Activated B cell treated with CpG ODN at 0.5 μM for 24 hours (primary cell): ENCODE measurements around the gene NFIC. TPM values are rescaled to one million over a fixed set of nuclear protein-coding genes. Genes with fewer than 3 reads are reported as not detected.

Source experiments
- ATAC-seq: fragments of 200-7000 bp; cut with Tn5 transposase; one replicate; pipeline ENCODE4 v1.10.0; 2021; ENCODE audit warnings: low read depth, mild to moderate bottlenecking, moderate library complexity
- CTCF ChIA-PET: fragments of 350-600 bp; sonication (Branson Sonifier 250); formaldehyde crosslinking; loops from one replicate; lab custom pipeline; 2021; ENCODE audit warnings: antibody characterized with exemption; lab: Charles Lee
- POLR2A ChIA-PET: fragments of 350-600 bp; sonication (Branson Sonifier 250); formaldehyde crosslinking; loops from one replicate; lab custom pipeline; 2021; ENCODE audit warnings: antibody characterized with exemption; lab: Charles Lee
- DNase-seq: peaks from one replicate; pipeline ENCODE4 v3.0.0; 2022
- H3K27ac Mint-ChIP-seq: one replicate; pipeline ENCODE4 v1.8.0; 2020; ENCODE audit warnings: mixed read lengths
- H3K27me3 Mint-ChIP-seq: one replicate; pipeline ENCODE4 v1.8.0; 2021; ENCODE audit warnings: mixed read lengths
- H3K36me3 Mint-ChIP-seq: one replicate; pipeline ENCODE4 v1.8.0; 2021; ENCODE audit warnings: low read depth, mixed read lengths
- H3K4me1 Mint-ChIP-seq: one replicate; pipeline ENCODE4 v1.8.0; 2021; ENCODE audit warnings: mixed read lengths
- H3K4me3 Mint-ChIP-seq: one replicate; pipeline ENCODE4 v1.8.0; 2020; ENCODE audit warnings: mild to moderate bottlenecking, mixed read lengths
- H3K9me3 Mint-ChIP-seq: one replicate; pipeline ENCODE4 v1.8.0; 2020; ENCODE audit warnings: mixed read lengths
- CTCF ChIP-seq: fragments of 200-600 bp; IDR thresholded peaks from one replicate; pipeline ENCODE4 v1.8.0; 2022; ENCODE audit warnings: antibody characterized with exemption, mild to moderate bottlenecking
- intact Hi-C: fragments of 100-400 bp; cut with micrococcal nuclease; formaldehyde crosslinking; loops from one replicate; pipeline ENCODE4 v1.15.1; 2024
- total RNA-seq: library from RNA; stranded (reverse); gene quantifications from 2 replicates; pipeline ENCODE4 v1.2.3, GENCODE V29; 2022

Gene NFIC
- total RNA-seq, 1 donor from 2014 or later, result 18.8 TPM

GRCh38 chr19:3431760-3432397 lies 65.5 kb downstream of the NFIC start:
- Mint-ChIP-seq H3K4me1 (peaks cover 29% of the 10 kb centered on the region), H3K27ac (no peak overlapping the region), H3K9me3 (no peaks in the 10 kb centered on the region), H3K27me3 (no peaks in the 10 kb centered on the region), H3K4me3 (no peak overlapping the region), H3K36me3 (peaks cover 6% of the 10 kb centered on the region)
- CTCF ChIA-PET, result interaction anchor here (1.3 to 4.7 kb wide), 2 partner anchors 104 to 127 kb away, joined by 3 to 82 read pairs; no protein-coding TSS in a partner anchor
- DNase-seq, result no peak
- POLR2A ChIA-PET, result interaction anchor here (0.6 kb wide), 1 partner anchor 811 kb away, joined by 13 read pairs; no protein-coding TSS in a partner anchor
- TF ChIP-seq CTCF, result no peak
- intact Hi-C loops, result no loop called here
- ATAC-seq, result no peak

GRCh38 chr19:3433313-3433712 lies 66.9 kb downstream of the NFIC start:
- no peak for TF ChIP-seq CTCF
- no peaks in the 10 kb centered on the region for H3K9me3 Mint-ChIP-seq
- no peaks in the 10 kb centered on the region for H3K27me3 Mint-ChIP-seq
- ATAC-seq, result no peak
- ChIA-PET CTCF (interaction anchor here (1.3 kb wide), 1 partner anchor 128 kb away, joined by 3 read pairs; no protein-coding TSS in a partner anchor), POLR2A (no interaction called here)
- peaks cover 22% of the 10 kb centered on the region for H3K4me1 Mint-ChIP-seq
- H3K4me3 Mint-ChIP-seq, result no peak overlapping the region
- peaks cover 7% of the 10 kb centered on the region for H3K36me3 Mint-ChIP-seq
- intact Hi-C loops, result no loop called here
- DNase-seq, result no peak
- no peak overlapping the region for H3K27ac Mint-ChIP-seq

- Mint-ChIP-seq H3K36me3 (peaks cover 7% of the 10 kb centered on the region), H3K27ac (peak overlapping the region; percentile 99), H3K4me3 (peak overlapping the region; percentile 99), H3K27me3 (no peaks in the 10 kb centered on the region), H3K4me1 (peaks cover 16% of the 10 kb centered on the region), H3K9me3 (no peaks in the 10 kb centered on the region)
- CTCF ChIA-PET, result no interaction called here
- POLR2A ChIA-PET, result interaction anchor here (0.6 kb wide), 1 partner anchor 70 kb away, joined by 3 read pairs; no protein-coding TSS in a partner anchor
- ATAC-seq, result no peak
- intact Hi-C loops, result loop anchor here (2.0 kb wide), 1 partner anchor 73 kb away; no protein-coding TSS in a partner anchor
- no peak for DNase-seq
- no peak for TF ChIP-seq CTCF
These were observed 67.6 kb downstream of the NFIC start for GRCh38 chr19:3433805-3434540.

- Mint-ChIP-seq H3K4me3 (peak overlapping the region; percentile 99), H3K36me3 (peaks cover 7% of the 10 kb centered on the region), H3K27me3 (no peaks in the 10 kb centered on the region), H3K27ac (peak overlapping the region; percentile 99), H3K4me1 (peaks cover 17% of the 10 kb centered on the region), H3K9me3 (no peaks in the 10 kb centered on the region)
- ChIA-PET CTCF (no interaction called here), POLR2A (interaction anchor here (0.6 to 1.0 kb wide), 3 partner anchors 69 to 328 kb away, joined by 3 to 6 read pairs (median 3); partner anchors contain the start of genes FZR1 and MRPL54)
- ATAC-seq (peak; percentile 92), DNase-seq (peak; percentile 98)
- intact Hi-C loops, result loop anchor here (1.0 to 2.0 kb wide), 4 partner anchors 71 to 485 kb away; partner anchors contain the start of genes FZR1 and NCLN
- no peak for TF ChIP-seq CTCF
These were observed 68.5 kb downstream of the NFIC start for GRCh38 chr19:3434630-3435553.
